Suprapubic skin (tissue), 4 donors: ENCODE measurements around the gene COLEC11. TPM values are rescaled to one million over a fixed set of nuclear protein-coding genes. Genes with fewer than 3 reads are reported as not detected.
A peak's percentile ranks its signal among the peaks of the same experiment; 100 is the strongest.

Experiments
- DNase-seq, 2 donors: peaks; one replicate each; pipeline ENCODE4 v3.0.0-alpha.2; 2019; ENCODE audit warnings: low spot score in 2 of 2
- H3K27ac ChIP-seq: fragments of 200-600 bp; sonication (generic); one replicate; pipeline ENCODE4 v1.5.1; 2019
- H3K27me3 ChIP-seq: fragments of 200-600 bp; sonication (generic); one replicate; pipeline ENCODE4 v1.5.1; 2019
- H3K36me3 ChIP-seq: fragments of 200-600 bp; sonication (generic); one replicate; pipeline ENCODE4 v1.5.1; 2019
- H3K4me1 ChIP-seq: fragments of 200-600 bp; sonication (generic); one replicate; pipeline ENCODE4 v1.5.1; 2019
- H3K4me3 ChIP-seq: fragments of 200-600 bp; sonication (generic); one replicate; pipeline ENCODE4 v1.5.1; 2019; ENCODE audit warnings: mild to moderate bottlenecking
- H3K9me3 ChIP-seq: fragments of 200-600 bp; sonication (generic); one replicate; pipeline ENCODE4 v1.5.1; 2019
- EP300 ChIP-seq: sonication (generic); formaldehyde crosslinking; IDR thresholded peaks from one replicate; pipeline ENCODE4 v1.6.1; 2017; ENCODE audit warnings: antibody characterized with exemption
- POLR2A ChIP-seq, 2 donors: fragments of 450-650 bp; IDR thresholded peaks; one replicate each; pipeline ENCODE4 v1.6.1; 2017; ENCODE audit warnings: antibody characterized with exemption in 2 of 2, mild to moderate bottlenecking in 2 of 2, moderate library complexity in 2 of 2
- POLR2AphosphoS5 ChIP-seq, 3 donors: sonication (generic); formaldehyde crosslinking; IDR thresholded peaks; one replicate each; pipeline ENCODE4 v1.6.1; 2017; ENCODE audit warnings: antibody characterized with exemption in 3 of 3
- WGBS: methylation state at CpG from one replicate; pipeline ENCODE4 v1.1.5; 2018; 5-methylcytosine and 5-hydroxymethylcytosine counted together
- total RNA-seq, 4 donors: library from RNA; depleted of rRNA; stranded (reverse); fragments of >200 nt; gene quantifications; one replicate each; pipeline ENCODE4 v1.1.0, GENCODE V29; 2016
- TF ChIP-seq, protein P1 (sequence below), 2 donors: fragments of 200-600 bp in 1 of 2; fragments of 450-650 bp in 1 of 2; sonication (generic) in 1 of 2; IDR thresholded peaks; one replicate each; pipeline ENCODE4 v1.5.1; 2016 to 2019; ENCODE audit warnings: antibody characterized with exemption in 2 of 2, mild to moderate bottlenecking in 1 of 2, moderate library complexity in 1 of 2

Gene COLEC11
- total RNA-seq, 4 donors from 2014 or later = 0.39 to 0.68 TPM; not detected in 2

DNA sequence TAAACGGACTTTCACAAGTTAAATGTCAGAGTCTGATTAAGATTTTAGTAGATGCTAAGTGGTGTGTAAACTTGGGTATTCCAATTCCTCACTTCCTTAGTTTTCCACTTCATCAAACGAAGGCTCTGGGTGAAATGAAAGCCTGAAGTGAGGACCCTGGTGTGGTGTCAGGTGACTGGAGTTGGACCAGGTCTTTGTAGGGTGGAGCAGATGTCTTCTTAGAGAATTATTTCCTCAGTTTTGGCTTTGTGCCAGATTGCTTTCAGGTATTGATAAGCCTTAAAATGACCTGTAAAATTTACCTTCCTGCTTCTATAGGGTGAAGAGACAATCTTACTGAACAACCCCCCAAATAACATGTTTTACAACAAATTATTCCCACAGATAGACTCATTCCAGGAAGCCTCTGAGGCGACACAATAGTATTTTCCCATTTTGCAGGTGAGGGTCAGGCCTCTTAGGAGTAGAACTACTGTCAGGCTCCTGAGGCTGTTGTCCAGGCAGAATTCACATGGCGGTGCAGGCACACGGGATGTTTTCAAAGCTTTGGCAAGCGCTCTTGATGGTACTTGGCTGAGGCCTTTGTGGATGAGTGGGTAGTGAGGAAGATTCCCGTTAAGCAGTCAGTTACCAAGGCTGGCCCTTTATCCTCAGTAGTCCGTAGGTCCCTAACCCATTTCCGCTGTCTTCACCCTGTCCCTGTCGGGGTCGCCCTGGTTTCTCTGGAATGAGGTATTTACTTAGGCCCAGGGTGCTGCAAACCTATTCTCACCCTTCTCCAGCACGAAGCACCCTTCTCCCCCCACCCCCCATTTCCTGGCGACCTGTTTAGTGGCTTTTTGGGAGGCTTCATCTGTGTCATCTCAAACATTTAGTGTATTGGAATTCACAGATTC lies 13.3 kb upstream of the COLEC11 start:
- Histone ChIP-seq H3K9me3 (no peaks in the 10 kb centered on the region), H3K27me3 (no peaks in the 10 kb centered on the region), H3K27ac (no peak overlapping the region), H3K36me3 (peaks cover 71% of the 10 kb centered on the region), H3K4me3 (no peak overlapping the region), H3K4me1 (peaks cover 24% of the 10 kb centered on the region)
- DNase-seq = no peak
- TF ChIP-seq EP300 = no peak
- TF ChIP-seq, protein P1, sequence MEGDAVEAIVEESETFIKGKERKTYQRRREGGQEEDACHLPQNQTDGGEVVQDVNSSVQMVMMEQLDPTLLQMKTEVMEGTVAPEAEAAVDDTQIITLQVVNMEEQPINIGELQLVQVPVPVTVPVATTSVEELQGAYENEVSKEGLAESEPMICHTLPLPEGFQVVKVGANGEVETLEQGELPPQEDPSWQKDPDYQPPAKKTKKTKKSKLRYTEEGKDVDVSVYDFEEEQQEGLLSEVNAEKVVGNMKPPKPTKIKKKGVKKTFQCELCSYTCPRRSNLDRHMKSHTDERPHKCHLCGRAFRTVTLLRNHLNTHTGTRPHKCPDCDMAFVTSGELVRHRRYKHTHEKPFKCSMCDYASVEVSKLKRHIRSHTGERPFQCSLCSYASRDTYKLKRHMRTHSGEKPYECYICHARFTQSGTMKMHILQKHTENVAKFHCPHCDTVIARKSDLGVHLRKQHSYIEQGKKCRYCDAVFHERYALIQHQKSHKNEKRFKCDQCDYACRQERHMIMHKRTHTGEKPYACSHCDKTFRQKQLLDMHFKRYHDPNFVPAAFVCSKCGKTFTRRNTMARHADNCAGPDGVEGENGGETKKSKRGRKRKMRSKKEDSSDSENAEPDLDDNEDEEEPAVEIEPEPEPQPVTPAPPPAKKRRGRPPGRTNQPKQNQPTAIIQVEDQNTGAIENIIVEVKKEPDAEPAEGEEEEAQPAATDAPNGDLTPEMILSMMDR (IDR thresholded peaks at IDR 0.05) = no peak
- TF ChIP-seq POLR2AphosphoS5 (IDR thresholded peaks at IDR 0.05) = no peak
- no peak for TF ChIP-seq POLR2A (IDR thresholded peaks at IDR 0.05)
- 88% methylated on average over 13 of the region's 13 CpGs for WGBS

DNA sequence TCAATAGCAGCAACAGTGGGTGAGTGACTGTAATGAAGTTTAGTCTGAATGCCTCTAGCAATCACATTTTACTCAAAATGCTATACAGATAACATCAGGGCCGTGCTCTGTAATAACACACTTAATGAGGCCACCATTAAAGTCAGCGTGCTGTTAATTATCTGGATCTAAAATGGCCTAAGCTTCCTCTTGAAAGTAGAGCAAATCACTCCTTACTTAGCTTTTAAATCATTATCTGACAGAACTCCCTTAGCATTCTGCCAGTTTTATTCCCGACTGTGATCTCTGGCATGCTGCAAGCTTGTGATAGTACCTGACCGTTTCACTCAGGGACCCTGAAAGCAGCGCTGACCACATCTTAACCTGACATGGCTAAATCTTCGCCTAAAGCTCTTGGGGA lies 10.8 kb upstream of the COLEC11 start:
- Histone ChIP-seq H3K4me1 (peaks cover 2% of the 10 kb centered on the region), H3K36me3 (peaks cover 53% of the 10 kb centered on the region), H3K27ac (no peak overlapping the region), H3K9me3 (no peaks in the 10 kb centered on the region), H3K4me3 (no peak overlapping the region), H3K27me3 (no peaks in the 10 kb centered on the region)
- 77% methylated on average over 6 of the region's 6 CpGs for WGBS
- no peak for DNase-seq
- TF ChIP-seq POLR2AphosphoS5 (IDR thresholded peaks at IDR 0.05) = no peak
- no peak for TF ChIP-seq EP300
- TF ChIP-seq POLR2A (IDR thresholded peaks at IDR 0.05) = no peak
- TF ChIP-seq, protein P1 (IDR thresholded peaks at IDR 0.05) = no peak

DNA sequence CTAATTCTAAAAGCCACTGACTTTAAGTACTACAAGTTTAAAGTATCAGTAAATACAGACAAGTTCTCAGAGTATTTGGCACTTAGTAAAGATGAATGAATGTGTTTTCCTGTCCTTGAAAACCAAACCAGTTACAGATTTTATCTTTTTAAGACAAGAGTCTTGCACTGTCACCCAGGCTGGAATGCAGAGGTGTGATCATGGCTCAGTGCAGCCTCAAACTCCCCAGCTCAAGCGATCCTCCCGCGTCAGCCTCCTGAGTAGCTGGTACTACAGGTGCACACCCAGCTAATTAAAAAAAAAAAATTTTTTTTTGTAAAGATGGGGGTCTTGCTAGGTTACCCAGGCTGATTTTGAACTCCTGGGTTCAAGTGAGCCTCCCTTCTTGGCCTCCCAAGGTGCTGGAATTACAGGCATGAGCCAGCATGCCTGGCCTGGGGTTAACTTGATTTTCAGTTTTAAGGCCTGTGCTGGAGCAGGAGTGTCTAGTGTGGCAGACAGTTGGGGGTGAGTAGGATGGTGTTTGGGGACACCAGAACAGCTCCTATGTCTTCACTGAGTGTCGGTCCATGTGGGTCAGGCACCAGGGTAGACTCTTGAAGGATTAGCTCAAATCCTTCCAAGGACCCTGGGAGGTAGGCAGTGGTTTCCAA lies 10.2 kb upstream of the COLEC11 start:
- H3K27ac ChIP-seq = peak overlapping the region; percentile 41
- 73% methylated on average over 4 of the region's 4 CpGs for WGBS
- TF ChIP-seq POLR2A (IDR thresholded peaks at IDR 0.05) (no peak), EP300 (no peak), POLR2AphosphoS5 (IDR thresholded peaks at IDR 0.05) (no peak)
- TF ChIP-seq, protein P1 (IDR thresholded peaks at IDR 0.05) = no peak
- no peaks in the 10 kb centered on the region for H3K4me1 ChIP-seq
- DNase-seq = no peak
- no peaks in the 10 kb centered on the region for H3K9me3 ChIP-seq
- H3K27me3 ChIP-seq = no peaks in the 10 kb centered on the region
- peaks cover 47% of the 10 kb centered on the region for H3K36me3 ChIP-seq
- no peak overlapping the region for H3K4me3 ChIP-seq

DNA sequence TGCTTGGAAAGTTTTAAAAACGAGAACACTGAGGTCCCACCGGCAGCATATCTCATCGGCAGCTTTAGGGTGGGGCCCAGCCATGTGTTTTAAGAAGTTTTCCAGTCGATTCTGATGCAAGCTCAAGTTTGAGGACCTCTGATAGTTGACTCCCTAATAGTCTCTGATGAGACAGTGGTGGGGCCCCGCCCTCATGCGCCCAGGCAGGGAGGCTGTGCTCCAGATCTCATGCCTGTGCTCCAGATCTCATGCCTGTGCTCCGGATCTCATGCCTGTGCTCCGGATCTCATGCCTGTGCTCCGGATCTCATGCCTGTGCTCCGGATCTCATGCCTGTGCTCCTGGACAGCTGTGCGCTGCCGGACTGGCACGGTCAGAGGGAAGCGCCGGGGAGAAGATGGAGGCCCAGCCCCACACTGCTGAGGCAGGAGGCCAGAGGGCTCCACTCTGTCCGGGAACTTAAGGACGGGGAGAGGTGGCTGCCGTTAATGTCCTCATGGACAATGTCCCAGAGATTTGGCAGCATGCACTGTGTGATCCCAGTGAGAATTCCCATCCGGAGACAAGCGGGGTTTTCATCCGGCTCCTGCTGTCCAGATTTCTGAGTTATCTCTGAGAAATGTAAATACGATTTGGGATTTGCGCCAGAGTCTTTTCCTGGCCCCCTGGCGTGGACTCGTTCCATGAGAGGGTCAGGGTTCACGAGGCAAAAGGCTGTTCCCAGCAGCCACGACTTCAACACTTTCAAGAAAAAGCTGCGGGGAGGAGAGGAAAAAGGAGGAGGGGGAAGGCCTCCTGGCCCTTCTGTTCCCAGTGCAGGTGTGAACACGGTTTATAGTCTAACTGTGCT lies 9.4 kb upstream of the COLEC11 start:
- H3K9me3 ChIP-seq = no peaks in the 10 kb centered on the region
- peaks cover 39% of the 10 kb centered on the region for H3K36me3 ChIP-seq
- H3K27me3 ChIP-seq = no peaks in the 10 kb centered on the region
- H3K4me3 ChIP-seq = no peak overlapping the region
- TF ChIP-seq EP300 = no peak
- TF ChIP-seq POLR2A (IDR thresholded peaks at IDR 0.05) = no peak
- no peak for TF ChIP-seq POLR2AphosphoS5 (IDR thresholded peaks at IDR 0.05)
- TF ChIP-seq, protein P1 (IDR thresholded peaks at IDR 0.05) = no peak
- DNase-seq = no peak
- no peaks in the 10 kb centered on the region for H3K4me1 ChIP-seq
- 58% methylated on average over 17 of the region's 29 CpGs for WGBS
- peak overlapping the region; percentile 41 for H3K27ac ChIP-seq
